Ureter (tissue), 1 donor: Measurements from ENCODE around the gene DLG2. TPM values are rescaled to one million over a fixed set of nuclear protein-coding genes. Genes with fewer than 3 reads are reported as not detected.

Source experiments
- DNase-seq: peaks from one replicate; pipeline ENCODE4 v3.0.0-alpha.2; 2020; ENCODE audit warnings: low spot score
- total RNA-seq: library from RNA; stranded (reverse); gene quantifications from one replicate; pipeline ENCODE4 v1.2.4, GENCODE V29; 2023
- donor health status: DM: yes; HTN: yes; CAD: no.

DLG2 gene
- total RNA-seq, 1 donor from 2014 or later: 19.5 TPM

DNA sequence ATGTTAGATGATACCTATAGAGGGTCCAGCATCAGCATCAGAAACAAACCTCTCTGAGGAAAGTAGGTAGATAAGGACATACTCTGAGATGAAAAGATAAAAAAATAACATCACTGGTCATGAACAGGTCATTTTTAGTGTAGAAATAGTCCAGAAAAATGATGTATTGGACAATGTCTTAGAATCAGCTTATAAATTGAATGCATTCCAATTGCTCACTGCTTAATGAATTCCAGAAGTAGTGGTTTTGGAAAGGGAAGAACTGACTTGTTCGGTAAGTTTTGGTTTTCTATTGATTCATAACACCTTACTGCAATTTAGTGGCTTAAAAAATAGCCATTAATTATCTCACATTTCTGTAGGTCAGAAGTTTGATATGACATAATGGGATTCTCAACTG is 1411.5 kb downstream of the DLG2 start:
- no peak for DNase-seq

GRCh38 chr11:84214557-84214956 is 1412.6 kb downstream of the DLG2 start:
- DNase-seq: no peak

DNA sequence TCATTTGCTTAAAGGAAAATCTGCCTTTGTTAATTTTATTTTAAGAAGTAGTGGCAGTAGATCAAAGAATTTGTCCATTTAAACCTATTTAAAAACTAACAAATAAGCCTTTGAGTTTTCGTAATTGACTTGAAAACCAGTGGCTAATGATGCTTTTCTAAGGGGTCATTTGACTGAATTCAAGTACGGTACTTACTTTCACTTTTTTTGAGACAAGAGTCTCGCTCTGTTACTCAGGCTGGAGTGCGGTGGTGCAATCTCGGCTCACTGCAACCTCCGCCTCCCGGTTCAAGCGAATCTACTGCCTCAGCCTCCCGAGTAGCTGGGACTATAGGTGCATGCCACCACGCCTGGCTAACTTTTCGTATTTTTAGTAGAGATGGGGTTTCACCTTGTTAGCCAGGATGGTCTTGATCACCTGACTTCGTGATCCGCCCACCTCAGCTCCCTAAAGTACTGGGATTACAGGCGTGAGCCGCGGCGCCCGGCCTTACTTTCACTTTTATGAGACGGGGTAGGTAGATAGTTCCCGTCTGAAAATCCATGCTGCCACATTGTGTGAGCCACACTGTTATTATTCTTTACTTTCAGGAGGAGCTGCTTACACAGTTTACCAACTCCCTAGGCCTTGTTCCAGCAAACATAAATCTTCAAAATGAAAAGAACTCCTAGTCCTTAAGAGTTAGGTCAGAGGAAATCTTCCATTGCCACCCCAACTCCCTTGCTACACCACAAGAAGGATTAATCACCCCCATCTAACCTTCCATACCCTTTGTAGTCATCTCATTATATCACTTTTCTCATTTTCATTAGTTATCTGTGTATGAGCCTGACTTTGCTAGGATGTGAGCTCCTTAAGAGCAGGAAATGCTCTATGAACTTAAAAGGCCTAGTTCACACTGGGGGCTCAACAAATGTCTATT is 1414.4 kb downstream of the DLG2 start:
- DNase-seq: no peak

DNA sequence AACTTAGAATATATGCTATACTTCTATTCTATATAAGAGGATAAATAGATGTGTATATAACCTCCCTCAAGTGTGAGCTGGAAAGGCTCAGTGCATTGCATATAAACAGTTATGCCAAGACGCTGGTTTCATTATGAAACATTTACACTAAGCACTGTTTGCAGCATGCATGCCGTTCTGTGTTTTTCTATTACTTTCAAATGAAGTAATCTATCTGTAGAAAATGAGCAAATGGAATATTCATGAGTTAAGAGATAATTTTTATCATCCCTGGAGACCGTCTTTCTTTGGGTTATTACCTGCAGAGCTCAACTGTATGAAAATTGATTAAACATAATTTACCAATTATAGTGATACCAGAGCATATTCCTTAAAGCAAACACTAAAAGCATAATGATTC is 1415.2 kb downstream of the DLG2 start:
- no peak for DNase-seq

DNA sequence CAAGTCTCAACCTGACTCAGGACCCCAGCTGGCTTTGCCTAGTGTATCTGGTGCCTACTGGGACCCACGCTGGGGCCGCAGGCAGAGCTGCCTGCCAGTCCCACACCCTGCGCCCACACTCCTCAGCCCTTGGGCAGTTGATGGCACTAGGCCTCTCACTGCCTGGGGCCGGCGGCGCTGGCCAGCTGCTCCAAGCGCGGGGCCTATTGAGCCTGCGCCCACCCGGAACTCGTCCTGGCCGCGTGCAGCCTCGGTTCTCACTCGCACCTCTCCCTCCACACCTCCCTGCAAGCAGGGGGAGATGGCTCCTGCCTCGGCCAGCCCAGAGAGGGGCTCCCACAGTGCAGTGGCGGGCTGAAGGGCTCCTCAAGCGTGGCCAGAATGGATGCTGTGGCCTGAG is 1432.4 kb downstream of the DLG2 start:
- DNase-seq: no peak

GRCh38 chr11:84193706-84194105 is 1433.4 kb downstream of the DLG2 start:
- no peak for DNase-seq

GRCh38 chr11:84188521-84188920 is 1438.6 kb downstream of the DLG2 start:
- no peak for DNase-seq

DNA sequence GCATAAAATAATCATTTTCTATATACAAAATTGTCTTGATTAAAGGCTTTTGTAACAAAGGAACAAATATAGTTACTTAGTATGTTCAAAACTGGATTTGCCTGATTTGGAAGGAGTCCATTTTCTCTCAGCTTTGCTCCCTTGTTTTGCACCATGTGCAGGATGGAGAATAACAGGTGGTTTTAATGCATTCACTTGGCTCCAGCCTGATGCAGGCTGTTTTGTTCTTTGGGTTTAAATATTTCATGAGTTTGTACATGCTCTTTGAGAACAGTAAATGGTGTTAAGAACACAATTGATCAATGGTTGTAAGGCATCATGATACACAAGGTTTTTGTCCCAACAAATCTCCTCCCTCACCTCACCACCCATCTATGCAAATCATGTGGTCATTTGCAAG is 1454.1 kb downstream of the DLG2 start:
- DNase-seq: no peak

DNA sequence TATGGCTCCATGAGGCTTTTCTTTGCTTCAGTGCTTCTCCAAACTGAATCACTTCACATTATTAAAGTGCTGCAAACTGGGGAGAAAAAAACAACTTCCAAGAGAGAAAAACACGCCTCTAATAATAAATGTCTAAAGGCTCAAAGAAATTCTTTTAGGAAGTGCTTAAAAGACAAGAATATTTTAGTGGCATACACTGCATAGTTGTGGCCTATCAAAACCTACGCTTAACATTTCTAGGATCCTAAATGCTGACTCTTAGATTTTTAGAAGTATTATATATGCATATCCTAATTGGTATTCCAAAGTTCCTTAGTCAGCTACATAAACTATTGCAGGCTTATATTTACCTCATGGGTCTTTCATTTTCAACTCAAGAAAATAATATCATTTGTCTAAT is 1462.0 kb downstream of the DLG2 start:
- DNase-seq: no peak

GRCh38 chr11:84164728-84165127 is 1462.4 kb downstream of the DLG2 start:
- no peak for DNase-seq

DNA sequence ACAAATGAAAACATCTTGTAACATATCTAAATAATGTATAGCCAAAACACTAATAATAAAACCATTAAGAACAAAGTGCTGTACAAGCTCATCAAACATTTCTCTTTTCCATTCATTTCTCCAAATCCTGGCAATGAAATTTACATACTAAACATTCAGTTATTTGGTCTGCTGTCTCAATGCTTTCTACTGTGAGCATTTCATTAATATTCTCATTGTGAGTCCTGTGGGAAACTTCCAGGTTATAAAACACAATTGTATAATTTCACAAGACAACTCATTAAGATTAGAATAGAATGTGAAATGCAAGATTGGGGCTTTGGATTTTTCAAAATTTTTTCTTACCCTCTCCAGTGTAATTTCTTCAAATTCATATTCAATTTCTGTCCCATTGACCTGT is 1464.0 kb downstream of the DLG2 start:
- no peak for DNase-seq

DNA sequence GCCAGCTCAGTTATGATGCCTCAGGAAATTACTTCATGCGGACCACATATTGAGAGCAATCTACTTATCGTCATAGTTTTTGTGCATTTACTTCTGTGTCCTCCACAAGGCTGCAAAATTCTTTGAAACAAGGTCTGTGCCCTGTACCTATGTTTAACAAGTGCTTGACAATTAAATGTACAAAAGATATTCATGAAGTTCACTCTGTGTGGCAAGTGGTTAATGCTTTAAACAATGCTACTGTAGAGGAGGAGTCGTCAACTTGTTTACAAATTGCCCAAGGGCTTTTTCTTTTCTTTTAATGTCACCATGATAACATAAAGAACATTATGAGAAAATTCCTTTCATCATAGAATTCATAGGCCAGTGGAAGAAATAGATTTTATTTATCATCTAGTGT is 1469.5 kb downstream of the DLG2 start:
- DNase-seq: no peak

DNA sequence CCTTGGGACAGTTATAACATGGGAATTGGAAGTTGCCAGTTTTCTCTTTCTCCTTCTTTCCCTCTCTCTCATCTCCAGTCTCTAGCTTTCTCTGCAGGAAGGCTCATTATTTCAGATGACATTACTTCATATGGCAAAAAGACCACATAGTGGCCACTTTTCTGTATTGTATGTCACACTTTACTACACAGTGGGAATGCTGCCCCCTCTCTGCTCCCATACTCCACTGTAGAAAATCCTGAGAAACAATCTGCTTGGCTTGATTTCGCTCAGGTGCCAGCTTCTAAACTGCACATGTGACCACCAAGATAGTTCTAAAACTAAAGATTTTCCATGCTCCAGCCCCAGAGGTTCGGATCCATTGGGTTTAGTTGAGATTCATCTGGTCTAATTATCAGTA is 1480.3 kb downstream of the DLG2 start:
- no peak for DNase-seq

GRCh38 chr11:84145616-84146185 is 1481.4 kb downstream of the DLG2 start:
- no peak for DNase-seq

GRCh38 chr11:84144531-84144930 is 1482.6 kb downstream of the DLG2 start:
- DNase-seq: no peak

DNA sequence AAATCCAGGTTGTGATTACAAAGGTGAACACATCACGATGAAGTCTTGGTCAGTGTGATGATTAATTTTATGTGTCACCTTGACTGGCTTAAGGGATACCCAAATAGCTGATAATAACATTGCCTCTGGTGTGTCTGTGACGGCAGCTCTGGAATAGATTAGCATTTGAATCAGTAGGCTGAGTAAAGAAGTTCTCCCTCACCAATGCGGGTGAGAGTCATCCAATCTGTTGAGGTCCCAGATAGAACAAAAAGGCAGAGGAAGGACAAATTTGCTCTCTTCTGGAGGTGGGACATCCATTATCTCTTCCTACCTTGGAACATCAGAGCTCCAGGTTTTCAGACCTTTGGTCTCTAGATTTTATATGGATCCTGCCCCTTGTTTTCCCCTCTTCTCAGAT is 1484.7 kb downstream of the DLG2 start:
- DNase-seq: no peak

GRCh38 chr11:84140386-84141169 is 1486.6 kb downstream of the DLG2 start:
- no peak for DNase-seq

DNA sequence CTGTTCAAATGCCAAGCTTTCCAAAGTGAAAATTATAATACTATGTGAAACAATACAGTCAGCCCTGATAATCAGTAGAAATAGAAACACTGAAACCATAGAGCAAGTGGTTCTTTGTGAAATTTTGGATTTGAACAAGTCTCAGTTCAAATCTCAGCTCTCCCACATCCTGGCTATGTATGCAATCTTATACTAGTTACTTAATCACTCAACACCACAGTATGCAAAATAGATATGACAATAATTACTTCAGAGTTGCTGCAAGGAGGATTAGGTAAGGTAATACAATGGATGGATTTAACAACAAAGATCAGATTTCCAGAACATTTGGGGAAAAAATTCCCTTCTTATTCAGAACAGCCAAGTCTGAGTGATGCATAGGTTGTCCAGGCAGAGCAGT is 1489.2 kb downstream of the DLG2 start:
- no peak for DNase-seq

GRCh38 chr11:84137505-84137904 is 1489.6 kb downstream of the DLG2 start:
- DNase-seq: no peak

- DNase-seq: no peak
Observed at GRCh38 chr11:84136926-84137325, 1490.2 kb downstream of the DLG2 start.

DNA sequence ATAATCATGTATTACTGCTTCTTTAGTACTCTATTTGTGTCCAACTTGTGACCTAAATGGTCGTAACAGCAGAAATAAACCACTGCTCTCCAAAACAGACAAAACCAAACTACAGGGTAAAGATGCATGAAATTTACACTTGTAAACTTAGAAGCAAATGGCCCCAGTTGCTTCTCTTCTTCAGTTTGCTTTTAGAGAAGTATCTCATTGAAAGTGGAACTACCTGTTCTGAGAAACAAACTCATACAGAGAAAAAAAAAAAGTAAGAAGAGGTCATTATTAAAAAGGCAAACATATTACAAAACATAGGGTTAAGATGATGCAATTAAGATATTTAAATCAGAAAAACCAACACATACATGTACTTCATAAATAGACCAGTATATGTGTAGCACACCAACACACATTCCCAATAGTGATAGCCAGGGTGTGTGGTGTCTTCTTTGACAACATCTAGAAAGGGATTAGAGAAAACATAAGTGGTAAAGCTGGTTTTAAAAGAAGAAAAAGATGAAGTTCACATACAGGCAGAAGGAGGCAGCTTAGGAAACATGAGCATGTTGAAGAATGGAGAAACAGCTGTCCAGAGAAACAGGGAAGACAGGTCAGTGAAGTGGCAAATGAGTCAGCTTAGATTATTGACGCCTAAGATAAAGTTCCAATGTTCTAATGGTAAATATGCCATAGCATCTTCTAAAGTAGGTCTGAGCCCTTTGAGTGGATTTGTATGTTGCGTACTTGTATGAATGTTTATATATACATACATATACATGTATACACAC is 1496.3 kb downstream of the DLG2 start:
- no peak for DNase-seq
